NCI-H82 (cell line): ENCODE data around the gene C1orf159.
A peak's percentile ranks its signal among the peaks of the same experiment; 100 is the strongest.
"Not testable (repeated sequence)": the region's sequence is repeated elsewhere in the genome, so short reads cannot be mapped to it uniquely, and the experiment has no call there.

Source experiments
- DNase-seq: peaks from one replicate; lab custom pipeline; 2025; lab: John Stamatoyannopoulos, UW

Gene C1orf159

GRCh38 chr1:1118011-1118875 lies 2.4 kb upstream of the C1orf159 start:
- no peak for DNase-seq

GRCh38 chr1:1117469-1117831 lies 1.6 kb upstream of the C1orf159 start:
- DNase-seq: no peak

- peak; percentile 35 for DNase-seq
Observed at GRCh38 chr1:1116701-1117468, 996 bp upstream of the C1orf159 start.

- DNase-seq: no peak
Observed at GRCh38 chr1:1115136-1115785, 628 bp downstream of the C1orf159 start.

GRCh38 chr1:1114431-1114830 lies 1.5 kb downstream of the C1orf159 start:
- no peak for DNase-seq

- DNase-seq: no peak
Observed at GRCh38 chr1:1112237-1112985, 3.5 kb downstream of the C1orf159 start.

- no peak for DNase-seq
Observed at GRCh38 chr1:1111516-1112236, 4.2 kb downstream of the C1orf159 start.

- no peak for DNase-seq
Observed at GRCh38 chr1:1110561-1110971, 5.3 kb downstream of the C1orf159 start.

- DNase-seq: no peak
Observed at GRCh38 chr1:1109743-1110142, 6.1 kb downstream of the C1orf159 start.

- DNase-seq: no peak
Observed at GRCh38 chr1:1106510-1107221, 9.2 kb downstream of the C1orf159 start.

- not testable (repeated sequence) for DNase-seq
Observed at GRCh38 chr1:1104152-1104551, 11.7 kb downstream of the C1orf159 start.

GRCh38 chr1:1101503-1101902 lies 14.4 kb downstream of the C1orf159 start:
- DNase-seq: no peak

- no peak for DNase-seq
Observed at GRCh38 chr1:1100296-1100695, 15.6 kb downstream of the C1orf159 start.

GRCh38 chr1:1099506-1100183 lies 16.2 kb downstream of the C1orf159 start:
- no peak for DNase-seq

- no peak for DNase-seq
Observed at GRCh38 chr1:1098681-1099421, 17.0 kb downstream of the C1orf159 start.

- DNase-seq: not testable (repeated sequence)
Observed at GRCh38 chr1:1096136-1096535, 19.8 kb downstream of the C1orf159 start.

- DNase-seq: no peak
Observed at GRCh38 chr1:1094981-1095380, 20.9 kb downstream of the C1orf159 start.

GRCh38 chr1:1093610-1093943 lies 22.3 kb downstream of the C1orf159 start:
- no peak for DNase-seq

GRCh38 chr1:1092894-1093609 lies 22.8 kb downstream of the C1orf159 start:
- no peak for DNase-seq
